Thoracic aorta (tissue), 2 donors: Measurements from ENCODE around the gene LCOR. TPM values are rescaled to one million over a fixed set of nuclear protein-coding genes. Genes with fewer than 3 reads are reported as not detected.

ENCODE experiments used
- ATAC-seq: fragments of 150-250 bp; one replicate; pipeline ENCODE4 v1.8.0; 2017; ENCODE audit warnings: low read depth; ENCODE audit not compliant: insufficient number of reproducible peaks, low FRiP score
- DNase-seq: peaks from one replicate; pipeline ENCODE4 v3.0.0-alpha.2; 2020; ENCODE audit warnings: low spot score
- H3K27ac ChIP-seq, 2 donors: fragments of 200-600 bp; sonication (generic); 1 replicate in 1 of 2; 2 replicates in 1 of 2; pipeline ENCODE4 v1.5.1; 2016; ENCODE audit warnings: mild to moderate bottlenecking in 2 of 2, moderate library complexity in 2 of 2
- H3K27me3 ChIP-seq: fragments of 200-600 bp; sonication (generic); replicated peaks from 2 replicates; pipeline ENCODE4 v1.6.0; 2016; ENCODE audit warnings: mild to moderate bottlenecking; ENCODE audit not compliant: insufficient read depth
- H3K36me3 ChIP-seq: fragments of 200-600 bp; sonication (generic); one replicate; pipeline ENCODE4 v1.5.1; 2016
- H3K4me1 ChIP-seq, 2 donors: fragments of 200-600 bp; sonication (generic); 1 replicate in 1 of 2; 2 replicates in 1 of 2; pipeline versions ENCODE4 v1.5.1 to v1.6.0; 2016; ENCODE audit warnings: low read depth in 2 of 2, mild to moderate bottlenecking in 1 of 2; ENCODE audit not compliant: control insufficient read depth in 1 of 2
- H3K4me3 ChIP-seq: fragments of 200-600 bp; sonication (generic); 2 replicates; pipeline ENCODE4 v1.5.1; 2016; ENCODE audit warnings: mild to moderate bottlenecking
- H3K9me3 ChIP-seq: fragments of 200-600 bp; sonication (generic); 2 replicates; pipeline ENCODE4 v1.5.1; 2016
- total RNA-seq, 2 donors: library from RNA; depleted of rRNA; stranded (reverse); fragments of >200 nt; gene quantifications; one replicate each; pipeline versions ENCODE4 v1.1.0 to v1.2.3, GENCODE V29; 2016
- TF ChIP-seq, protein P1 (sequence below): fragments of 200-600 bp; sonication (generic); IDR thresholded peaks from one replicate; pipeline ENCODE4 v1.5.1; 2019; ENCODE audit warnings: antibody characterized with exemption

The LCOR gene
- total RNA-seq, 2 donors from 2014 or later: 18.3 to 23.3 TPM

DNA sequence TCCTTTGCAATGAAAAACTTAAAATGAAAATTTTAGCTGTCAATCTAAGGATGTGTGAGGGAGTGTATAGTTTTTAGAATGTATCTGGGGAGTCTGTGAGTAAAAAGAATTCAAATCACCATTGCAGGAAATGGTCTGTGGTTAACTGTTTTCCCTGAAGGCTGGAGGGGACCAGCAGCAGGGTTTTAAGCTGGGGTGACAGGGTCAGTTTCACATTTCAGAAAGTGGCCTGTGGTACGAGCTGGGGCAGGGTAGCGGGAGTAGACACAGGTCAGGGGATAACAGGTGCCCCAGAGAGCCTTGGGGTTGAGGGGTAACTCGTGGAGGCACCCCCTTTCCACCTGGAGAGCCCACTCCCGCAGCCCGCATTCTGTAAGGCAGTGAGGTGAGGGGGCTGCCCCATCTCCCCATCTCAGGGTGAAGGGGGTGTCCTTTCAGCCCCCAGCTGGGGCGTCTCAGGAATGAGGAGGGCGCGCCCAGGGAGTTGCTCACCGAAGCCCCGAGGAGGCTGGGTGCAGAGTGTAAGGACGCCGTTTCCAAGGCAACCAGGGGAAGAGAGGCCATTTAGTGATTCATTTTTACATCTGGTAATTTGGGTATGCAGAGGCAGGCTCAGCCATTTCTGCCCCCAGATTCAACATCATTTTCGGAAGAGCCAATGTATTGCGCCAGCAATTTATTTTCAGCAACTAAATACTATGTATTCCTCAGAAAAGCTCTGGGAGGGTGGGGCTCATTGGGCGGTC lies 184.8 kb downstream of the LCOR start:
- H3K36me3 ChIP-seq: no peaks in the 10 kb centered on the region

DNA sequence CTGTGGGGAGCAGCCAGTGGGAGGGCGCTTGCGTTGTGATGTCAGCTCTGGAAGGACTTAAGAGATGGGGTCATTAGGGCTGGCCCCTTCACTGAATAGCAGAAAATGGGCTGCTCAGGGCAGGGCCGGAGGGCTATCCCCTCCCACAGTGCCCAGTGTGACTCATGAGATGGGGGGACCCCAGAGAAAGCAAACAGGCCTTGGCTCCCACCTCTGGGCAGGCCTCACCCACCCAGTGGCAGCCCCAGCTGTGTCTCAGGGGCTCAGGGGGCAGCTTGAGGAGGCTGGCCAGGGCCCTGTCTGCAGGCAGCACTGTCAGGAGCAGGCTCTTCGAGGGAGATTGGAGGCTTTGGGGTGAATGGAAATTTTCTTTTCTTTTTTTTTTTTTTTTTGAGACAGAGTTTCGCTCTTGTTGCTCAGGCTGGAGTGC lies 185.4 kb downstream of the LCOR start:
- H3K4me1 ChIP-seq: peaks cover 6 to 17% of the 10 kb centered on the region in 2 donors
- H3K9me3 ChIP-seq: no peaks in the 10 kb centered on the region
- H3K4me3 ChIP-seq: no peak overlapping the region
- TF ChIP-seq, protein P1, sequence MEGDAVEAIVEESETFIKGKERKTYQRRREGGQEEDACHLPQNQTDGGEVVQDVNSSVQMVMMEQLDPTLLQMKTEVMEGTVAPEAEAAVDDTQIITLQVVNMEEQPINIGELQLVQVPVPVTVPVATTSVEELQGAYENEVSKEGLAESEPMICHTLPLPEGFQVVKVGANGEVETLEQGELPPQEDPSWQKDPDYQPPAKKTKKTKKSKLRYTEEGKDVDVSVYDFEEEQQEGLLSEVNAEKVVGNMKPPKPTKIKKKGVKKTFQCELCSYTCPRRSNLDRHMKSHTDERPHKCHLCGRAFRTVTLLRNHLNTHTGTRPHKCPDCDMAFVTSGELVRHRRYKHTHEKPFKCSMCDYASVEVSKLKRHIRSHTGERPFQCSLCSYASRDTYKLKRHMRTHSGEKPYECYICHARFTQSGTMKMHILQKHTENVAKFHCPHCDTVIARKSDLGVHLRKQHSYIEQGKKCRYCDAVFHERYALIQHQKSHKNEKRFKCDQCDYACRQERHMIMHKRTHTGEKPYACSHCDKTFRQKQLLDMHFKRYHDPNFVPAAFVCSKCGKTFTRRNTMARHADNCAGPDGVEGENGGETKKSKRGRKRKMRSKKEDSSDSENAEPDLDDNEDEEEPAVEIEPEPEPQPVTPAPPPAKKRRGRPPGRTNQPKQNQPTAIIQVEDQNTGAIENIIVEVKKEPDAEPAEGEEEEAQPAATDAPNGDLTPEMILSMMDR: no peak
- ATAC-seq (no peak), DNase-seq (no peak)
- H3K27ac ChIP-seq: no peak overlapping the region
- no peaks in the 10 kb centered on the region for H3K36me3 ChIP-seq
- no peaks in the 10 kb centered on the region for H3K27me3 ChIP-seq

More for the DNA sequence above, 184.8 kb downstream of the LCOR start:
- TF ChIP-seq, protein P1: no peak
- H3K4me1 ChIP-seq: peaks cover 6 to 17% of the 10 kb centered on the region in 2 donors
- H3K4me3 ChIP-seq: no peak overlapping the region
- H3K27ac ChIP-seq: no peak overlapping the region
- DNase-seq: no peak
- ATAC-seq: no peak
- no peaks in the 10 kb centered on the region for H3K27me3 ChIP-seq
- no peaks in the 10 kb centered on the region for H3K9me3 ChIP-seq

DNA sequence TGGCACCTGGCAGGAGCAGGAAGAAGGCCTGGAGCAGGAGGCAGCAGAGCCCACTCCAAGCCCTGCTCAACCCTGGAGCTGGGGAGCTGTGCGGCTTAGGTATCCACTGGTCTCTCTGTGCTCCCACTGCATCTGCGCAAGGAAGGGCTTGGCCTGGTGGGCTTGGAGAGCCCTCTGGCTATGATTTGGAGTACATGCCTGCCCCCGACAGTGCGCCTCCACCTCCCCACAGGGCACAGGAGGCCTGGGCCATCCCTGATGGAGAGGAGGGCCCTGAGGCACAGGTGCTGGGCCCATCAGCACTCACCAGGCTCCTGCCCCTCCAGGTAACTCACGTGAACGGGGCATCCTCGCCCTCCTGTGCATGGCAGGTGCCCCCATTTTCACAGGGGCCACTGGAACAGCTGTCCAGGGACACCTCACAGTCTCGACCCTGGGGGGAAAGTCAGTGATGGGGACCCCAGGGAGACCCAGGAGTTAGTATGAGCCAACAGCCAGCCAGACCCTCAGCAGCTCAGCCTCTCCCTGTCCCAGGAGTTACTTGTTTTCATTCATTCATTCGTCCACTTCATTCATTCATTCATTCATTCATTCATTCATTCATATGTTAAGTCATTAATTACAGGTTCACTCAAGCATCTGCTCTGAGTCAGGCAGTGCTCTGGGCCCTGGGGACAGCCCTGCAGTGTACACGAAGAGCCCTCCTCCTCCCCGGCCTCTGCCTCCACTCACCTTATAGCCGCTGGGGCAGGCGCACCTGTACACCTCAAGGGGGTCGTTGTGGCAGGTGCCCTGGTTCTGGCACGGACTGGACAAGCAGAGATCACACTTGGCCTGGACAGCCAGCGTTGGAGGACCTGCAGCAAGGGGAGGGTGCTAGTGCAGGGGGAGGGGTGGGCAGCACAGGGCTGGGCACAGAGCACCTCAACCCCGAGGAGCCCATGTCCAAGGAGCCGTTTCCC lies 186.4 kb downstream of the LCOR start:
- Histone ChIP-seq H3K36me3 (no peaks in the 10 kb centered on the region), H3K27me3 (no peaks in the 10 kb centered on the region), H3K9me3 (no peaks in the 10 kb centered on the region), H3K4me1 (peaks cover 6 to 24% of the 10 kb centered on the region in 2 donors), H3K27ac (no peak overlapping the region), H3K4me3 (no peak overlapping the region)
- TF ChIP-seq, protein P1: no peak
- ATAC-seq: no peak
- DNase-seq: no peak

DNA sequence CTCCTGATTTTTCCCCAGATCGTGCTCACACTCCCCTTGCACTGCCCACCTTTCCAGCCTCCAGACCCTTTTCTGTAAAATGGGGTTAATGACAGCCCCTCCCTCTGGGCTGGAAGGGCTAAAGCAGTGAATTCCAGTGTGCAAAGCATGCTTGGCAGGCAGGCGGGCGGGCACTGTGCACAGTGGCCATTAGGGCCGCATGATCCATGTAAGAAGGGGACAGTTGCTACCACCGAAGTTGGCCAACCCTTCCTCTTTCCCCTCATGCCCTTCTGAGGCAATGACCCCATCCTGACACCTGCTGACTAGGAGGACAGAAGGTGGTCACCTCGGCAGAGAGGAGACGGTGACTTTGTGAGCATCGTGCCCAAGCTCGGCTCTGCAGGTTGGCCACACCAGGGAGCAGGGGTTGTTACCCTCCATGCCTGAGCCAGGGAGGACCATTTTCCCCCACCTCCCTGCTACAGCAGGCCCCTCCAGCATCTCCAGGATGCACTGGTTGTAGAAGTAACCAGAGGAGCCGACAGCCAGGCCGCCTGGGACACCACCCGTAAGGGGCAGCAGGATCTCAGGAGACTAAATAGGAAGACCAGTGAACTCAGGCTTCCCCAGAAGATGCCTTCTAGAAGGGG lies 187.2 kb downstream of the LCOR start:
- DNase-seq (no peak), ATAC-seq (no peak)
- Histone ChIP-seq H3K4me3 (no peak overlapping the region), H3K27me3 (no peaks in the 10 kb centered on the region), H3K9me3 (no peaks in the 10 kb centered on the region), H3K36me3 (no peaks in the 10 kb centered on the region), H3K4me1 (peaks cover 12 to 32% of the 10 kb centered on the region in 2 donors), H3K27ac (no peak overlapping the region)
- TF ChIP-seq, protein P1: no peak
